SJSA1 (cell line): Measurements from ENCODE around the gene TTC38. TPM values are rescaled to one million over a fixed set of nuclear protein-coding genes. Genes with fewer than 3 reads are reported as not detected.

Experiments used
- DNase-seq, 2 experiments: peaks; one replicate each; pipeline ENCODE4 v3.0.0-alpha.2; 2015 to 2020; ENCODE audit warnings: low spot score in 2 of 2, low read depth in 1 of 2
- H3K27ac ChIP-seq: fragments of 250-450 bp; sonication (Bioruptor Pico); 2 replicates; pipeline ENCODE4 v1.5.1; 2020; ENCODE audit warnings: mild to moderate bottlenecking, moderate library complexity
- H3K27me3 ChIP-seq: fragments of 250-450 bp; sonication (Bioruptor Pico); replicated peaks from 2 replicates; pipeline ENCODE4 v1.5.1; 2020; ENCODE audit warnings: mild to moderate bottlenecking, moderate library complexity
- H3K36me3 ChIP-seq: fragments of 250-450 bp; sonication (Bioruptor Pico); 2 replicates; pipeline ENCODE4 v1.5.1; 2020; ENCODE audit warnings: mild to moderate bottlenecking
- H3K4me1 ChIP-seq: fragments of 250-450 bp; sonication (Bioruptor Pico); replicated peaks from 2 replicates; pipeline ENCODE4 v1.6.1; 2021; ENCODE audit warnings: mild to moderate bottlenecking
- H3K4me3 ChIP-seq: fragments of 250-450 bp; sonication (Bioruptor Pico); 2 replicates; pipeline ENCODE4 v1.5.1; 2020; ENCODE audit warnings: mild to moderate bottlenecking
- H3K9me3 ChIP-seq: fragments of 250-450 bp; sonication (Bioruptor Pico); replicated peaks from 2 replicates; pipeline ENCODE4 v1.5.1; 2020; ENCODE audit warnings: mild to moderate bottlenecking
- total RNA-seq: library from RNA; depleted of rRNA; stranded (reverse); fragments of >200 nt; shearing (Covaris generic); gene quantifications from 2 replicates; pipeline ENCODE4 v1.2.3, GENCODE V29; 2014

TTC38 gene
- total RNA-seq, 1 experiment from 2014 or later, result 58.1 TPM

- Histone ChIP-seq H3K9me3 (no peaks in the 10 kb centered on the region), H3K4me1 (no peaks in the 10 kb centered on the region), H3K36me3 (peaks cover 9% of the 10 kb centered on the region; the same call in 1 of the 2 replicates), H3K4me3 (no peak overlapping the region), H3K27me3 (no peaks in the 10 kb centered on the region), H3K27ac (no peak overlapping the region)
- no peak for DNase-seq
These were observed 28.4 kb upstream of the TTC38 start for GRCh38 chr22:46239261-46240048.

DNA sequence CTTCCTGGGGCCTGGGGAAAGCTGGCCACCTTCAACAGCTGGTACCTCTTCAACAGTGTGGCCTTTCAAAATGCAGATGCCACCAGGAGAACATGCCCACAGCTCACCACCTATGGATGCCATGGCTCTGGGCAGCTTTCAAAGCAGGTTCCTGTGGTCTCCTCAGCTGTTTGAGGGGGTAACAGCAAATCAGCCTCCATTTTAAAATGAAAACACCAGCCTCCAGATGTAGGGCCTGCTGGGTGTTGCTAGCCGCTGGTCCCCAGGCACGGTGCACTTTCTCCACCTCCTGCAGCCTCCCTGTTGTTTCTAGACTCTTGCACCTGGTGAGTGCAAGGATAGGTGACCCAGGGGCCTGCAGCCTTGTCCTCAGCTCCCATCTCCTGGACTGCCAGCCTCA lies 27.7 kb upstream of the TTC38 start:
- Histone ChIP-seq H3K9me3 (no peaks in the 10 kb centered on the region), H3K27me3 (no peaks in the 10 kb centered on the region), H3K27ac (no peak overlapping the region), H3K36me3 (peaks cover 11% of the 10 kb centered on the region; the same call in 1 of the 2 replicates), H3K4me3 (no peak overlapping the region), H3K4me1 (no peaks in the 10 kb centered on the region)
- no peak for DNase-seq

- no peak overlapping the region for H3K4me3 ChIP-seq
- H3K27ac ChIP-seq, result no peak overlapping the region
- no peaks in the 10 kb centered on the region for H3K4me1 ChIP-seq
- no peaks in the 10 kb centered on the region for H3K27me3 ChIP-seq
- DNase-seq, result no peak
- H3K9me3 ChIP-seq, result no peaks in the 10 kb centered on the region
- peaks cover 11% of the 10 kb centered on the region; the same call in 1 of the 2 replicates for H3K36me3 ChIP-seq
These were observed 27.3 kb upstream of the TTC38 start for GRCh38 chr22:46240506-46240905.

DNA sequence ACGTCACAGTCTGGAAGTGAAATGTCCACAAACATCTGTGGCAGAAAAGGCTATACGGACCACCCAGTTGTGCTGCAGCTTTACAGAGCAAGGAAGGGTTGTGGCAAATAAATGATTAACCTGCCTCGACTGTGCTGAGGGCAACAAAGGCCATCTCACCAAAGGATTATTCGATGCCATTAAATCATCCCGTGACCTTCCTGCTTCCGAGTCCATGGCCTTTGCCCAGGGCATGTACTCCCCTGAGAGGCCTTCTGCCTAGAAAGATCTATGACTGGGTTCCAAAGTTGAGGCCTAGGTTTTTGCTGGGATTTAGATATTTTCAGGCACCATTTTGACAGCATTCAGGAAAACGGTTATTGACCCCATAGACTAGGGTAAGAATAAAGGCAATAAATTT lies 26.9 kb upstream of the TTC38 start:
- H3K36me3 ChIP-seq, result peaks cover 11% of the 10 kb centered on the region; the same call in 1 of the 2 replicates
- no peak overlapping the region for H3K4me3 ChIP-seq
- no peaks in the 10 kb centered on the region for H3K27me3 ChIP-seq
- DNase-seq, result no peak
- no peak overlapping the region for H3K27ac ChIP-seq
- H3K4me1 ChIP-seq, result no peaks in the 10 kb centered on the region
- no peaks in the 10 kb centered on the region for H3K9me3 ChIP-seq

DNA sequence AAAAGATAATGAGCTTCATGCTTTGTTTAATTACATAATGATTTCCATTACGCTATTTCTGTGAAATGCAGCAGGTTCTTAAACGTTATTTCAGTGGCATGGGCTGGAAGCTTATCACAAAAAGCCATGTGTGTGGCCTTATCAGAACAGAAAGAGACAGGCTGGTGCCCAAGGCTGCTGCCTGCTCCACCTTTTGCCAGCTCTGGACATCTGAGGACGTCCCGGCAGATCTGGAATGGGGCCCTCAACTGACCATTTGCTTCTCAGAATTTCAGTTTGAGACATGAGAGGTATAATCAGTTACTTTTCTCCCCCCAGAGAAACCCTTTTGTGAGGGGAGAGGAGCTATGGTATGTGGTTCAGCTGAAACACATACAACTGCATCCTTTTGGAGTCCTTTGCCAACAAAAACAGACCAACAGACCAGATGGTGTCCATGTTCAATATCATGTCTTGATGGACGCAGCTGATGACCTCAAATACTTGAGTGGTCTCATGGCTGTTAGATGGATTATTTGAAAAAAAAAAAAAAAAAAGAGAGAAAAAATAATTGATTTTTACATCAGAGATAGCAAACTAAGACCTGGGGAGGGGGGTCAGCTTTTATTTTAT lies 26.3 kb upstream of the TTC38 start:
- Histone ChIP-seq H3K27me3 (no peaks in the 10 kb centered on the region), H3K9me3 (no peaks in the 10 kb centered on the region), H3K36me3 (peaks cover 11% of the 10 kb centered on the region; the same call in 1 of the 2 replicates), H3K4me1 (no peaks in the 10 kb centered on the region), H3K27ac (no peak overlapping the region), H3K4me3 (no peak overlapping the region)
- no peak for DNase-seq

GRCh38 chr22:46242076-46242475 lies 25.7 kb upstream of the TTC38 start:
- Histone ChIP-seq H3K9me3 (no peaks in the 10 kb centered on the region), H3K4me1 (no peaks in the 10 kb centered on the region), H3K4me3 (no peak overlapping the region), H3K36me3 (peaks cover 11% of the 10 kb centered on the region; the same call in 1 of the 2 replicates), H3K27ac (no peak overlapping the region), H3K27me3 (no peaks in the 10 kb centered on the region)
- DNase-seq, result peak in 1 of 2 experiments; percentile 35

DNA sequence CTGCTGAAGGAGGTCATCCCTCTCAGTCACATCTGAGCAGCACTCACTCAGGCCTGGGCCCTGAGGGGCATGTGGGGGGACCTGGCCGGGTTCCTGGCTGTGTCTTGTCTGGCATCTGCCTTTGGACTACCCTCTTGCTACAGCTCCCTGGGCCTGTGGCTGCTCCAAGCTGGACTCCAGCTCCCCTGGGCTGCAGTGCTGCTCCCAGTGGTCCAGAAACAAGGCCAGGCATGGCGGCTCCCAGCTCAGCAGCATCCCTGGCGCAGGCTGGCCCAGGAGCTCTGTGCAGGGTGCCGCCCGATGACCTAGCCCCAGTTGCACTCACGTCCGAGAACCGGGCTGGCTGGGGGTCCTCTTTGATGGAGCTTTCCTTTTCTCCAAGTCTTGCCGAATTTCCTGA lies 23.0 kb upstream of the TTC38 start:
- Histone ChIP-seq H3K36me3 (peaks cover 11% of the 10 kb centered on the region; the same call in 1 of the 2 replicates), H3K9me3 (no peaks in the 10 kb centered on the region), H3K4me1 (peaks cover 5% of the 10 kb centered on the region), H3K4me3 (no peak overlapping the region), H3K27ac (no peak overlapping the region), H3K27me3 (no peaks in the 10 kb centered on the region)
- no peak for DNase-seq

GRCh38 chr22:46245511-46245910 lies 22.3 kb upstream of the TTC38 start:
- Histone ChIP-seq H3K36me3 (peaks cover 17% of the 10 kb centered on the region; the same call in 1 of the 2 replicates), H3K9me3 (no peaks in the 10 kb centered on the region), H3K27me3 (no peaks in the 10 kb centered on the region), H3K27ac (no peak overlapping the region), H3K4me3 (no peak overlapping the region), H3K4me1 (peaks cover 8% of the 10 kb centered on the region)
- DNase-seq, result no peak

DNA sequence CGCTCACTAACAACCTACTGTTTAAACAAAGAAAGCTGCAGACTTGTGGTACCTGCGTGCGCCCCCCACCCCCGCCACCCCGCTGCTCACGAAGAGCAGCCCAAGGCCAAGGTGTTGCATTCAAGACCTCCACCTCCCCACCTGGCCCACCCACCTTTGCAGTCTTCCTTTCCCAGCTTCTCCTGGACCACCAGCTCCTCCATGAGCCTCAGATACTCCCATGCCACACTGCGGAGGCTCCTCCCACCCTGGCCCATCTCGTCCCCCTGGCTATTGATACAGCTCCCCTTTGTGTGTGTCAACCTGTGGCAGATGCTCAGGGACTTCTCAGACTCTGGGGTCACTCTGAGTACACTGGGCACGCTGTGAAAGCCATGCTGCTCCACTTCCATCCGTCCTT lies 21.6 kb upstream of the TTC38 start:
- Histone ChIP-seq H3K27ac (no peak overlapping the region), H3K4me1 (peaks cover 14% of the 10 kb centered on the region)

GRCh38 chr22:46247443-46247975 lies 20.3 kb upstream of the TTC38 start:
- Histone ChIP-seq H3K4me3 (no peak overlapping the region), H3K27me3 (no peaks in the 10 kb centered on the region), H3K36me3 (peaks cover 18% of the 10 kb centered on the region; the same call in 1 of the 2 replicates), H3K27ac (no peak overlapping the region), H3K4me1 (peaks cover 18% of the 10 kb centered on the region), H3K9me3 (no peaks in the 10 kb centered on the region)
- DNase-seq, result no peak

More for the DNA sequence above, 21.6 kb upstream of the TTC38 start:
- DNase-seq, result no peak
- no peaks in the 10 kb centered on the region for H3K27me3 ChIP-seq
- H3K9me3 ChIP-seq, result no peaks in the 10 kb centered on the region
- H3K36me3 ChIP-seq, result peaks cover 18% of the 10 kb centered on the region; the same call in 1 of the 2 replicates
- H3K4me3 ChIP-seq, result no peak overlapping the region

- H3K9me3 ChIP-seq, result no peaks in the 10 kb centered on the region
- H3K4me1 ChIP-seq, result peaks cover 18% of the 10 kb centered on the region
- peak within 1 kb of the TSS; percentile 86 for H3K4me3 ChIP-seq
- H3K36me3 ChIP-seq, result 0 out of 2 replicates have a peak, but pooled peaks cover 7% of the 10 kb centered on the region
- H3K27ac ChIP-seq, result peak within 1 kb of the TSS; percentile 67
- DNase-seq, result peak; percentile 87 to 90
- H3K27me3 ChIP-seq, result no peaks in the 10 kb centered on the region
These were observed 17.6 kb upstream of the TTC38 start, which contains the start of gene CDPF1 for GRCh38 chr22:46250035-46250782. Gene CDPF1, minus strand, starts transcription at chr22:46250293. Its CDS starts 2,009 bp downstream, at chr22:46248284.

DNA sequence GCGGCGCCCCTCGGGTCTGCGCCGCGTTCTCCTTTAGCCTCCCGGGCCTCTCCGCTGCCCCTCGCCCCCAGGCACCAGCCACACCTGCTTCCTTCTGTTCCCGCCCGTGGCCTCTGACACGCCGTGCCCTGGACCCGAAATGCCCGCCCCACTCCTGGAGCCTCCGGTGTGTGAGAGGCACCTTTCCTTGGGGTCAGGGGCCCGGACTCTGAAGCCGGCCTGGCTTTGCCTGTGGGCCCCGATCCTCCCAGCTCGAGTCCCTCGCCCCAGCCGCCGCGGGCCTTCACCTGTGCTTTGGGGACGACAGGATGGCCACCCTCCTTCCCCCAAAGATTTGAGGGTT lies 17.1 kb upstream of the TTC38 start:
- peak overlapping the region; percentile 86 for H3K4me3 ChIP-seq
- H3K27ac ChIP-seq, result 0 out of 2 replicates have a peak overlapping the region, but pooled peaks have one; percentile 33
- no peak for DNase-seq
- 0 out of 2 replicates have a peak, but pooled peaks cover 7% of the 10 kb centered on the region for H3K36me3 ChIP-seq
- H3K4me1 ChIP-seq, result peaks cover 18% of the 10 kb centered on the region
- H3K9me3 ChIP-seq, result no peaks in the 10 kb centered on the region
- H3K27me3 ChIP-seq, result no peaks in the 10 kb centered on the region

DNA sequence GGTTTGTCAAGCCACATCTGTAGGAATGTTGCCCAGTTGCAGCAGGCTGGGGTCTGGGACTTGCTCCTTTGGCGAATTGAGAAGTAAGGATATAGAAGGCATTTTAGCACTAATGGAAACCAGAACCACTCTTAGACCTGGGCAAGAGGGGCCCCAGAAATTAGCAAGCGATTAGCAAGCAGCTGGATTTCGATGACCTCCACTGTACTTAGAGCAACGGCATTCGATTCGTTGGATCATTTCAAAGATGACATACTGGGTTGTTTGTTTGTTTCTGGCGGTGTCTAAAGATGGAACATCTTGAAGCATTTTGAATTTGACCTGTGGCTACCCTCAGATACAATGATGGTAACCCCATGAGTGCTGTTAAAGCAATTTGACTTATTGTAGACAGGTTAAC lies 16.5 kb upstream of the TTC38 start:
- H3K27ac ChIP-seq, result no peak overlapping the region
- no peak for DNase-seq

More for the DNA sequence above, 16.5 kb upstream of the TTC38 start:
- Histone ChIP-seq H3K27me3 (no peaks in the 10 kb centered on the region), H3K4me1 (peaks cover 18% of the 10 kb centered on the region), H3K9me3 (no peaks in the 10 kb centered on the region), H3K4me3 (peak overlapping the region; percentile 86; the same call in 1 of the 2 replicates), H3K36me3 (0 out of 2 replicates have a peak, but pooled peaks cover 7% of the 10 kb centered on the region)
